Measurements from ENCODE around the gene SPAG16.
A peak's percentile ranks its signal among the peaks of the same experiment; 100 is the strongest.

The SPAG16 gene

GRCh38 chr2:214393796-214394195, 1109.5 kb downstream of the SPAG16 start:
- H3K4me1 ChIP-seq (ENCODE audit: control insufficient read depth, insufficient read depth, low read length), result no peaks in the 10 kb centered on the region
- DNase-seq (ENCODE audit: low read depth), result peak; percentile 45
- no peaks in the 10 kb centered on the region for H3K9me3 ChIP-seq (ENCODE audit: control insufficient read depth, low read length)
- H3K9ac ChIP-seq (ENCODE audit: low read length), result no peak overlapping the region
- H3K36me3 ChIP-seq (ENCODE audit: control insufficient read depth, insufficient read depth, low read length, severe bottlenecking), result no peaks in the 10 kb centered on the region
- H3K4me3 ChIP-seq (ENCODE audit: low read length), result no peak overlapping the region
- H3K27me3 ChIP-seq (replicated peaks; ENCODE audit: control insufficient read depth, insufficient read depth, low read length), result no peaks in the 10 kb centered on the region

DNA sequence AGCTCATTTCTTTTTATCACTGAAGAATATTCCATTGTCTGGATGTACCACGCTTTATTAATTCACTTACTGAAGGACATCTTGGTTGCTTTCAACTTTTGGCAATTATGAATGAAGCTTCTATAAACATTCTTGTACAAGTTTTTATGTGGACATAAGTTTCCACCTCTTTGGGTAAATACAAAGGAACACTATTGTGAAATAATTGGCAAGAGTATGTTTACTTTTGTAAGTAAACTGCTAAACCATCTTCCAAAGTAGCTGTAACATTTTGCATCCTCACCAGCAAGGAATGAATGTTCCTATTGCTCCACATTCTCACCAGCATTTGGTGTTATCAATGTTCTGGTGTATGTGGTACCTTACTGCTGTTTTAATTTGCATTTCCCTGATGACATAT, 1110.8 kb downstream of the SPAG16 start:
- Histone ChIP-seq H3K9me3 (ENCODE audit: control insufficient read depth, low read length) (no peaks in the 10 kb centered on the region), H3K4me3 (ENCODE audit: low read length) (no peak overlapping the region), H3K36me3 (ENCODE audit: control insufficient read depth, insufficient read depth, low read length, severe bottlenecking) (no peaks in the 10 kb centered on the region), H3K4me1 (ENCODE audit: control insufficient read depth, insufficient read depth, low read length) (no peaks in the 10 kb centered on the region), H3K9ac (ENCODE audit: low read length) (no peak overlapping the region), H3K27me3 (replicated peaks; ENCODE audit: control insufficient read depth, insufficient read depth, low read length) (no peaks in the 10 kb centered on the region)
- peak; percentile 78 for DNase-seq (ENCODE audit: low read depth)

GRCh38 chr2:214401580-214401979, 1117.3 kb downstream of the SPAG16 start:
- no peaks in the 10 kb centered on the region for H3K36me3 ChIP-seq (ENCODE audit: control insufficient read depth, insufficient read depth, low read length, severe bottlenecking)
- H3K27me3 ChIP-seq (replicated peaks; ENCODE audit: control insufficient read depth, insufficient read depth, low read length), result no peaks in the 10 kb centered on the region
- H3K4me1 ChIP-seq (ENCODE audit: control insufficient read depth, insufficient read depth, low read length), result no peaks in the 10 kb centered on the region
- no peaks in the 10 kb centered on the region for H3K9me3 ChIP-seq (ENCODE audit: control insufficient read depth, low read length)
- no peak overlapping the region for H3K9ac ChIP-seq (ENCODE audit: low read length)
- peak; percentile 50 for DNase-seq (ENCODE audit: low read depth)
- no peak overlapping the region for H3K4me3 ChIP-seq (ENCODE audit: low read length)

DNA sequence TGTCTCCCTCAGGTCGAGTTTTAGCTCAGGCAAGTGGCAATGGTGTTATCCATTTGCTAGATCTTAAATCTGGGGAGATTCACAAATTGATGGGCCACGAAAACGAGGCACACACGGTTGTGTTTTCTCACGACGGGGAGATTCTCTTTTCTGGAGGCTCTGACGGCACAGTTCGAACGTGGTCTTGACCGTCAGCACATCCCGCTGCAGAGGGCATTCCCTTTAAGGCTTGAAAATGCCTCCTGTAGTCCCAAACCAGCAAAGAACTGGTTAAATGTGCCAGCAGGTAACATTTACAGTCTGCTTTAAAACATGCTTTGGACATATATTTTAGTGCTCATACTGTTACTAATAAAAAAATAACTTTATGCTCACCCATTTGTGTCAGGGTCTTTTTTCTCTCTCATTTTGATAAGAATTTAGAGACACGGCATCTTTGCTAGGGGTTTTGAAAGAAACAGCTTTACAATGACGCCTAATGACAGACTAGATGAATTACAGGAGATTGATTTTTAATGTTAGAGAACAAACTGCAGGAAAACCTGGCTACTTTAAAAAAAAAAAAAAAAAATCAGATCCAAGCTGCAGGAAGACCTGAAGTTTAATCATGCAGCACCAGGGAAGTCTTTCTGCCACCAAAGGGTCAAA, 1126.0 kb downstream of the SPAG16 start:
- DNase-seq (ENCODE audit: low read depth), result no peak
- Histone ChIP-seq H3K9ac (ENCODE audit: low read length) (no peak overlapping the region), H3K4me3 (ENCODE audit: low read length) (no peak overlapping the region), H3K9me3 (ENCODE audit: control insufficient read depth, low read length) (no peaks in the 10 kb centered on the region), H3K4me1 (ENCODE audit: control insufficient read depth, insufficient read depth, low read length) (no peaks in the 10 kb centered on the region), H3K36me3 (ENCODE audit: control insufficient read depth, insufficient read depth, low read length, severe bottlenecking) (no peaks in the 10 kb centered on the region), H3K27me3 (replicated peaks; ENCODE audit: control insufficient read depth, insufficient read depth, low read length) (no peaks in the 10 kb centered on the region)

- Histone ChIP-seq H3K4me3 (ENCODE audit: low read length) (no peak within 1 kb of the TSS), H3K27me3 (replicated peaks; ENCODE audit: control insufficient read depth, insufficient read depth, low read length) (no peaks in the 10 kb centered on the region)
- peak; percentile 92 for DNase-seq (ENCODE audit: low read depth)
Measured at GRCh38 chr2:214410918-214411554, 1126.8 kb downstream of the SPAG16 start, which contains the start of gene VWC2L. TSS of gene VWC2L (plus strand) at chr2:214411054. CDS start at chr2:214414194, 3,140 bp downstream.

GRCh38 chr2:214412679-214413078, 1128.4 kb downstream of the SPAG16 start:
- no peaks in the 10 kb centered on the region for H3K36me3 ChIP-seq (ENCODE audit: control insufficient read depth, insufficient read depth, low read length, severe bottlenecking)
- no peaks in the 10 kb centered on the region for H3K27me3 ChIP-seq (replicated peaks; ENCODE audit: control insufficient read depth, insufficient read depth, low read length)
- H3K4me1 ChIP-seq (ENCODE audit: control insufficient read depth, insufficient read depth, low read length), result no peaks in the 10 kb centered on the region
- no peak overlapping the region for H3K9ac ChIP-seq (ENCODE audit: low read length)
- H3K9me3 ChIP-seq (ENCODE audit: control insufficient read depth, low read length), result no peaks in the 10 kb centered on the region
- H3K4me3 ChIP-seq (ENCODE audit: low read length), result no peak overlapping the region
- no peak for DNase-seq (ENCODE audit: low read depth)

More at GRCh38 chr2:214410918-214411554, 1126.8 kb downstream of the SPAG16 start, which contains the start of gene VWC2L:
- H3K9me3 ChIP-seq (ENCODE audit: control insufficient read depth, low read length), result no peaks in the 10 kb centered on the region
- no peak within 1 kb of the TSS for H3K9ac ChIP-seq (ENCODE audit: low read length)
- H3K36me3 ChIP-seq (ENCODE audit: control insufficient read depth, insufficient read depth, low read length, severe bottlenecking), result no peaks in the 10 kb centered on the region
- no peaks in the 10 kb centered on the region for H3K4me1 ChIP-seq (ENCODE audit: control insufficient read depth, insufficient read depth, low read length)

- Histone ChIP-seq H3K4me3 (ENCODE audit: low read length) (no peak overlapping the region), H3K27me3 (replicated peaks; ENCODE audit: control insufficient read depth, insufficient read depth, low read length) (no peaks in the 10 kb centered on the region), H3K9ac (ENCODE audit: low read length) (no peak overlapping the region), H3K36me3 (ENCODE audit: control insufficient read depth, insufficient read depth, low read length, severe bottlenecking) (no peaks in the 10 kb centered on the region), H3K4me1 (ENCODE audit: control insufficient read depth, insufficient read depth, low read length) (no peaks in the 10 kb centered on the region), H3K9me3 (ENCODE audit: control insufficient read depth, low read length) (no peaks in the 10 kb centered on the region)
- DNase-seq (ENCODE audit: low read depth), result no peak
Measured at GRCh38 chr2:214436470-214436869, 1152.2 kb downstream of the SPAG16 start.

- H3K4me1 ChIP-seq (ENCODE audit: control insufficient read depth, insufficient read depth, low read length), result no peaks in the 10 kb centered on the region
- H3K27me3 ChIP-seq (replicated peaks; ENCODE audit: control insufficient read depth, insufficient read depth, low read length), result no peaks in the 10 kb centered on the region
- H3K9ac ChIP-seq (ENCODE audit: low read length), result no peak overlapping the region
- H3K9me3 ChIP-seq (ENCODE audit: control insufficient read depth, low read length), result no peaks in the 10 kb centered on the region
- DNase-seq (ENCODE audit: low read depth), result no peak
- H3K4me3 ChIP-seq (ENCODE audit: low read length), result no peak overlapping the region
- no peaks in the 10 kb centered on the region for H3K36me3 ChIP-seq (ENCODE audit: control insufficient read depth, insufficient read depth, low read length, severe bottlenecking)
Measured at GRCh38 chr2:214450118-214450894, 1166.0 kb downstream of the SPAG16 start.

DNA sequence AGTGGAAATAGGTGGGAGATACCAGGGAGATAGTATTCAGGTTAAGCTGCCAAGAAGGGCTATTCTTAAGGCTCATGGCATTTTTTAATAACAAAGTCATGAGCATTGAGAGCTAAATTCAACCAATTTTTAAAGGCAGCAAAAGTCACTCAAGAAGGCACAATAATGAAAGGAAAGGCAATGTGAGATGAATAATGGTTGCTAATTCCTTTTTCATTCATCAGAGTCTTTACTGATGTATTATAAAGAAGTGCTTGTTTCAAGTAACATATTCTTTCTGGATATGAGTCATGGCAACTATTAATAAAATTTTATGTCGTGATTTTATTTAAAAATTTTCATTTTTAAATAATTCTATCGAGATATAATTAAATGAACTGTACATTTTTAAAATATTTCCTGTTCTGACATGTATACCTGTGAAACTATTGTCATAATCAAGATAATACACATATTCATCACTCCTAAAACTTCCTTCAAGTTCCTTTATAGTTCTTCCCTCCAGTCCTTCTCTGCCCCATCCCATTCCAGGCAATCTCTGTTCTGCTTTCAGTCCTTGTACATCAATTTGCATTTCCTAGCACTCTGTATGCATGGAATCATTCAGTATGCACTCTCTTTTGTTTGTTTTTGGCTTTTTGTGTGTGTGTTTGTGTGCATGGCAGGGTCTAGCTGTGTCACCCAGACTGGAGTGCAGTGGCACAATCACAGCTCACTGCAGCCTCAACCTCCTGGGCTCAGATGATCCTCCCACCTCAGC, 1167.4 kb downstream of the SPAG16 start:
- H3K4me3 ChIP-seq (ENCODE audit: low read length), result no peak overlapping the region
- H3K27me3 ChIP-seq (replicated peaks; ENCODE audit: control insufficient read depth, insufficient read depth, low read length), result no peaks in the 10 kb centered on the region
- no peaks in the 10 kb centered on the region for H3K4me1 ChIP-seq (ENCODE audit: control insufficient read depth, insufficient read depth, low read length)
- no peak overlapping the region for H3K9ac ChIP-seq (ENCODE audit: low read length)
- H3K9me3 ChIP-seq (ENCODE audit: control insufficient read depth, low read length), result no peaks in the 10 kb centered on the region
- no peak for DNase-seq (ENCODE audit: low read depth)
- no peaks in the 10 kb centered on the region for H3K36me3 ChIP-seq (ENCODE audit: control insufficient read depth, insufficient read depth, low read length, severe bottlenecking)

Data from adipocyte (in vitro differentiated cells).